Ishikawa (cell line): Measurements from ENCODE around the gene GPC6.

Experiments
- CEBPB ChIP-seq: IDR thresholded peaks from 2 replicates; pipeline ENCODE4 v1.6.1; 2012
- CREB1 ChIP-seq: IDR thresholded peaks from 2 replicates; pipeline ENCODE4 v1.6.1; 2012; ENCODE audit warnings: low read depth
- EGR1 ChIP-seq: IDR thresholded peaks from 2 replicates; pipeline ENCODE4 v1.6.1; 2012
- EP300 ChIP-seq: IDR thresholded peaks from 2 replicates; pipeline ENCODE4 v1.6.1; 2012; ENCODE audit warnings: borderline replicate concordance
- FOXM1 ChIP-seq: IDR thresholded peaks from 2 replicates; pipeline ENCODE4 v1.6.1; 2012; ENCODE audit warnings: low read depth, borderline replicate concordance
- NFIC ChIP-seq: IDR thresholded peaks from 2 replicates; pipeline ENCODE4 v1.6.1; 2012
- RAD21 ChIP-seq: IDR thresholded peaks from 2 replicates; pipeline ENCODE4 v1.6.1; 2012; ENCODE audit warnings: low read depth
- TAF1 ChIP-seq: IDR thresholded peaks from 2 replicates; pipeline ENCODE4 v1.6.1; 2012; ENCODE audit warnings: low read depth, mild to moderate bottlenecking
- TCF12 ChIP-seq: IDR thresholded peaks from 2 replicates; pipeline ENCODE4 v1.6.1; 2012; ENCODE audit warnings: low read depth
- TEAD4 ChIP-seq: IDR thresholded peaks from 2 replicates; pipeline ENCODE4 v1.6.1; 2012
- USF1 ChIP-seq: IDR thresholded peaks from 2 replicates; pipeline ENCODE4 v1.6.1; 2012
- YY1 ChIP-seq: IDR thresholded peaks from 2 replicates; pipeline ENCODE4 v1.6.1; 2012; ENCODE audit warnings: low read depth
- ZBTB7A ChIP-seq: IDR thresholded peaks from 2 replicates; pipeline ENCODE4 v1.6.1; 2012; ENCODE audit warnings: low read depth
- TF ChIP-seq, protein P1 (sequence below): IDR thresholded peaks from 2 replicates; pipeline ENCODE4 v1.6.1; 2012
- TF ChIP-seq, protein P2 (sequence below): IDR thresholded peaks from 2 replicates; pipeline ENCODE4 v1.6.1; 2012; ENCODE audit warnings: low read depth, mild to moderate bottlenecking

The GPC6 gene

DNA sequence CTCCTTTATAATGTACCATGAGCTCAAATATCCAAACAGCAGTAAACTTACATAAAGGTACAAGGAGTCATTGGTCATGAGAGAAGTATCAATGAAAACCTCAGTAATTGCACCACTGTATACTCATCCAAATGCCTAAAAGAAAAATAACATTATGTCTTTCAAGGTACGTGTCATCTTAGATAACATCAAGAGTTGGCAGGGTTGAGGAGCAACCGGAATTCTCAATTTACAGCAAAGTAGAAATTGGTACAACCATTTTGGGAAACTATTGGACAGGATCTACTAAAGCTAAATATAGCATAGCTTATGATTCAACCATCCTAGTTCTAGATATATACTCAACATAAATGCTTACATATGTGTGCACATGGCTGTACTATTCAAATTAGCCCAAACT, 502.8 kb downstream of the GPC6 start:
- TF ChIP-seq FOXM1 (no peak), EP300 (no peak), ZBTB7A (no peak), USF1 (no peak), TEAD4 (no peak), EGR1 (no peak), RAD21 (no peak), CEBPB (no peak), CREB1 (no peak), TCF12 (no peak), NFIC (no peak), TAF1 (no peak), YY1 (no peak)
- TF ChIP-seq, protein P1, sequence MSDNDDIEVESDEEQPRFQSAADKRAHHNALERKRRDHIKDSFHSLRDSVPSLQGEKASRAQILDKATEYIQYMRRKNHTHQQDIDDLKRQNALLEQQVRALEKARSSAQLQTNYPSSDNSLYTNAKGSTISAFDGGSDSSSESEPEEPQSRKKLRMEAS = no peak
- TF ChIP-seq, protein P2, sequence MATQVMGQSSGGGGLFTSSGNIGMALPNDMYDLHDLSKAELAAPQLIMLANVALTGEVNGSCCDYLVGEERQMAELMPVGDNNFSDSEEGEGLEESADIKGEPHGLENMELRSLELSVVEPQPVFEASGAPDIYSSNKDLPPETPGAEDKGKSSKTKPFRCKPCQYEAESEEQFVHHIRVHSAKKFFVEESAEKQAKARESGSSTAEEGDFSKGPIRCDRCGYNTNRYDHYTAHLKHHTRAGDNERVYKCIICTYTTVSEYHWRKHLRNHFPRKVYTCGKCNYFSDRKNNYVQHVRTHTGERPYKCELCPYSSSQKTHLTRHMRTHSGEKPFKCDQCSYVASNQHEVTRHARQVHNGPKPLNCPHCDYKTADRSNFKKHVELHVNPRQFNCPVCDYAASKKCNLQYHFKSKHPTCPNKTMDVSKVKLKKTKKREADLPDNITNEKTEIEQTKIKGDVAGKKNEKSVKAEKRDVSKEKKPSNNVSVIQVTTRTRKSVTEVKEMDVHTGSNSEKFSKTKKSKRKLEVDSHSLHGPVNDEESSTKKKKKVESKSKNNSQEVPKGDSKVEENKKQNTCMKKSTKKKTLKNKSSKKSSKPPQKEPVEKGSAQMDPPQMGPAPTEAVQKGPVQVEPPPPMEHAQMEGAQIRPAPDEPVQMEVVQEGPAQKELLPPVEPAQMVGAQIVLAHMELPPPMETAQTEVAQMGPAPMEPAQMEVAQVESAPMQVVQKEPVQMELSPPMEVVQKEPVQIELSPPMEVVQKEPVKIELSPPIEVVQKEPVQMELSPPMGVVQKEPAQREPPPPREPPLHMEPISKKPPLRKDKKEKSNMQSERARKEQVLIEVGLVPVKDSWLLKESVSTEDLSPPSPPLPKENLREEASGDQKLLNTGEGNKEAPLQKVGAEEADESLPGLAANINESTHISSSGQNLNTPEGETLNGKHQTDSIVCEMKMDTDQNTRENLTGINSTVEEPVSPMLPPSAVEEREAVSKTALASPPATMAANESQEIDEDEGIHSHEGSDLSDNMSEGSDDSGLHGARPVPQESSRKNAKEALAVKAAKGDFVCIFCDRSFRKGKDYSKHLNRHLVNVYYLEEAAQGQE = no peak

DNA sequence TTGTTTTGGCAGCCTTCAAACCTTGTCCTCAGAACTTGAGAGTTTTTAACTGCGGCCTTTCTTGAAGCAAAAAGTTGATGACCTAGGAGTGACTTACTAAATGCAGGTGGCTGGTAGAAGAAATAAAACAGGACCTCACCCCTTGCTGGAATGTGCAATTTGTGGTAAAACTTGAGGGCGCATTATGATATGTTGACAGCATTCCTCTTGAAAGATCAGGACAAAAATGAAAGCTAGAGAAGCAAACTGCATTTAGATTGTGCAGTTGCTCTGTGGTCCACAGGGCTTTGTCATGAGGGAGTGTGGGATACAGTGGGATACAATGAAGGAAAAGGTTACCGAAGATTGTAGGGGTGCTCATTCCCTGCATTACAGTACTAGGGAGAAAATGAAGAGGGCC, 504.2 kb downstream of the GPC6 start:
- TF ChIP-seq EP300 = no peak
- TF ChIP-seq CEBPB = no peak
- no peak for TF ChIP-seq ZBTB7A
- no peak for TF ChIP-seq TAF1
- no peak for TF ChIP-seq USF1
- no peak for TF ChIP-seq FOXM1
- TF ChIP-seq YY1 = no peak
- TF ChIP-seq EGR1 = no peak
- TF ChIP-seq, protein P2 = no peak
- TF ChIP-seq, protein P1 = no peak
- no peak for TF ChIP-seq RAD21
- TF ChIP-seq TCF12 = no peak
- no peak for TF ChIP-seq NFIC
- no peak for TF ChIP-seq TEAD4
- no peak for TF ChIP-seq CREB1

DNA sequence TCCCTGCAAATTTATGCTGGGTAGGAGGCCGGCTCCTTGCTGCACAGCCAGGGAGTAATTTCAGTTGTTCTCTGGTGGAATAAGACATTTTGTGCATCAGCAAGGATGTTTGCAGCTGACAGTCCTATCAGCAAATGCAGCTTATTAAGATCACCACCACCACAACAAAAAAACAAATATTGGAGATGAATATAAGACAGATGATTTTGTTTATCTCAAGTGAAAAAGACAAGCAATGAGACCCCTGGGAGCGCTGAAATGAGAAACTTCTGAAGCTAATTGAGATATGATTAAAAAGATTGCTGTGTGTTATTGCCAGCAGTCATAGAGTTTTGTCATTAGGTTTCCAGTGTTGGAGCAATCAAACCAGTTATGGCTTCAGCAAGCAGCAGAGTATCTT, 505.6 kb downstream of the GPC6 start:
- TF ChIP-seq CEBPB = no peak
- TF ChIP-seq FOXM1 = no peak
- TF ChIP-seq CREB1 = no peak
- TF ChIP-seq TCF12 = no peak
- no peak for TF ChIP-seq EP300
- TF ChIP-seq, protein P2 = no peak
- TF ChIP-seq, protein P1 = no peak
- no peak for TF ChIP-seq EGR1

DNA sequence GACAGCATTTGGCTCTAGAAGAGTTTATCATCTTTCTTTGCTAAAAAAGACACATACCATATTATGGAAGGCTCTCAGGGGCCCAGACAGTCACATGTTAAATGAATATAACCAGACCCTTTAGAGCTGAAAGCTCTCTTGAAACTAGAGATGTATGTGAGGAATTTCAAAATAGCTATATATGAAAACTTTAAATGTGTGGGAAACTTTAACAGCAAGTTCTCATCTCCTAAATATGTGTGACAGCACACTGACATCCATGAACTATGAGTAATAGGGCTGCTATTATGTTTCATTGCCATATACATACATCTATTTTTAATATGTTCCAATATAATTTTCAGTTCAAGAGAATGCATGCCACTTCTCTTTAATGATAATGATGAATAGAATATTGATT, 509.5 kb downstream of the GPC6 start:
- TF ChIP-seq EGR1 (no peak), FOXM1 (no peak), TCF12 (no peak), ZBTB7A (no peak), EP300 (no peak), CREB1 (no peak), TEAD4 (no peak)
- TF ChIP-seq, protein P1 = no peak

GRCh38 chr13:93736909-93737308, 510.3 kb downstream of the GPC6 start:
- TF ChIP-seq YY1 = no peak
- TF ChIP-seq TAF1 = no peak
- TF ChIP-seq NFIC = no peak
- TF ChIP-seq EGR1 = no peak
- no peak for TF ChIP-seq TCF12
- no peak for TF ChIP-seq CREB1
- TF ChIP-seq USF1 = no peak
- no peak for TF ChIP-seq CEBPB
- no peak for TF ChIP-seq ZBTB7A
- no peak for TF ChIP-seq EP300
- no peak for TF ChIP-seq FOXM1
- TF ChIP-seq, protein P2 = no peak
- TF ChIP-seq, protein P1 = no peak
- TF ChIP-seq RAD21 = no peak
- TF ChIP-seq TEAD4 = no peak
